Naive B cell (primary cell): ENCODE data around the gene IFIT1. TPM values are rescaled to one million over a fixed set of nuclear protein-coding genes. Genes with fewer than 3 reads are reported as not detected.
"Not testable (repeated sequence)": the region's sequence is repeated elsewhere in the genome, so short reads cannot be mapped to it uniquely, and the experiment has no call there.

Experiments
- ATAC-seq, 2 donors: fragments of 150-1000 bp; cut with Tn5 transposase; 2 replicates each; pipeline ENCODE4 v1.10.0; 2021; ENCODE audit warnings: low read depth in 2 of 2, mild to moderate bottlenecking in 2 of 2, moderate library complexity in 2 of 2
- DNase-seq: peaks from one replicate; pipeline ENCODE4 v3.0.0; 2022
- H3K27ac Mint-ChIP-seq, 6 donors: one replicate each; pipeline ENCODE4 v1.8.0; 2020 to 2022; ENCODE audit warnings: mild to moderate bottlenecking in 6 of 6, mixed read lengths in 6 of 6, moderate library complexity in 5 of 6, inconsistent platforms in 2 of 6
- H3K27me3 Mint-ChIP-seq, 3 donors: one replicate each; pipeline ENCODE4 v1.8.0; 2021 to 2022; ENCODE audit warnings: mixed read lengths in 3 of 3, mild to moderate bottlenecking in 1 of 3
- H3K36me3 Mint-ChIP-seq, 2 donors: one replicate each; pipeline ENCODE4 v1.8.0; 2020 to 2022; ENCODE audit warnings: mixed read lengths in 2 of 2, inconsistent platforms in 1 of 2, mild to moderate bottlenecking in 1 of 2
- H3K4me1 Mint-ChIP-seq, 3 donors: one replicate each; pipeline ENCODE4 v1.8.0; 2020 to 2022; ENCODE audit warnings: mixed read lengths in 3 of 3, inconsistent platforms in 1 of 3, mild to moderate bottlenecking in 1 of 3, moderate library complexity in 1 of 3
- H3K4me3 Mint-ChIP-seq, 8 donors: one replicate each; pipeline ENCODE4 v1.8.0; 2020 to 2022; ENCODE audit warnings: mild to moderate bottlenecking in 8 of 8, mixed read lengths in 8 of 8, moderate library complexity in 8 of 8, inconsistent platforms in 2 of 8
- H3K9me3 Mint-ChIP-seq, 7 donors: one replicate each; pipeline ENCODE4 v1.8.0; 2020 to 2022; ENCODE audit warnings: mixed read lengths in 7 of 7, mild to moderate bottlenecking in 5 of 7, inconsistent platforms in 2 of 7, moderate library complexity in 1 of 7
- polyA plus RNA-seq, 6 donors: library from polyadenylated mRNA; unstranded; fragments of 300-500 nt; fragmentation: Illumina TruSeq; gene quantifications; one replicate each; pipeline ENCODE4 v1.2.3, GENCODE V29; 2021; ENCODE audit warnings: low read depth in 6 of 6

The IFIT1 gene
- polyA plus RNA-seq, 6 donors from 2014 or later: 1.2 to 6.7 (median 3.1) TPM

GRCh38 chr10:89371079-89371478 lies 21.3 kb upstream of the IFIT1 start:
- no peak overlapping the region for H3K4me3 Mint-ChIP-seq

GRCh38 chr10:89371987-89372386 lies 20.4 kb upstream of the IFIT1 start:
- peaks cover 0 to 6% (median 0%) of the 10 kb centered on the region in 3 donors for H3K27me3 Mint-ChIP-seq
- no peak for DNase-seq
- no peaks in the 10 kb centered on the region for H3K36me3 Mint-ChIP-seq
- no peak overlapping the region for H3K27ac Mint-ChIP-seq
- no peak for ATAC-seq
- H3K9me3 Mint-ChIP-seq: peaks cover 0 to under 1% (median 0%) of the 10 kb centered on the region in 7 donors
- H3K4me1 Mint-ChIP-seq: peaks cover 0 to 9% (median 7%) of the 10 kb centered on the region in 3 donors
- no peak overlapping the region for H3K4me3 Mint-ChIP-seq

More at GRCh38 chr10:89371079-89371478, 21.3 kb upstream of the IFIT1 start:
- peaks cover 0 to 3% (median 0%) of the 10 kb centered on the region in 7 donors for H3K9me3 Mint-ChIP-seq
- H3K36me3 Mint-ChIP-seq: no peaks in the 10 kb centered on the region
- ATAC-seq: no peak
- peaks cover 0 to 6% (median 0%) of the 10 kb centered on the region in 3 donors for H3K27me3 Mint-ChIP-seq
- peaks cover 0 to 9% (median 7%) of the 10 kb centered on the region in 3 donors for H3K4me1 Mint-ChIP-seq
- no peak for DNase-seq
- no peak overlapping the region for H3K27ac Mint-ChIP-seq

- DNase-seq (no peak), ATAC-seq (no peak)
- H3K27ac Mint-ChIP-seq: no peak overlapping the region
- H3K36me3 Mint-ChIP-seq: no peaks in the 10 kb centered on the region
- no peak overlapping the region for H3K4me3 Mint-ChIP-seq
- H3K4me1 Mint-ChIP-seq: peaks cover 0 to 7% (median 5%) of the 10 kb centered on the region in 3 donors
- peaks cover 0 to 6% (median 0%) of the 10 kb centered on the region in 3 donors for H3K27me3 Mint-ChIP-seq
- no peaks in the 10 kb centered on the region for H3K9me3 Mint-ChIP-seq
These were observed 18.3 kb upstream of the IFIT1 start for GRCh38 chr10:89373916-89374711.

GRCh38 chr10:89374713-89375141 lies 17.7 kb upstream of the IFIT1 start:
- no peaks in the 10 kb centered on the region for H3K9me3 Mint-ChIP-seq
- peaks cover 0 to 3% (median 0%) of the 10 kb centered on the region in 3 donors for H3K4me1 Mint-ChIP-seq

GRCh38 chr10:89377705-89378637 lies 14.5 kb upstream of the IFIT1 start, which contains the start of gene IFIT1B:
TSS of gene IFIT1B (plus strand) at chr10:89378056. CDS start at chr10:89378136, 80 bp downstream.
- peaks cover 0 to 3% (median 0%) of the 10 kb centered on the region in 3 donors for H3K4me1 Mint-ChIP-seq
- peak within 1 kb of the TSS in 2 of 6 donors; percentile 4 to 47 for H3K27ac Mint-ChIP-seq
- ATAC-seq (no peak), DNase-seq (no peak)
- H3K27me3 Mint-ChIP-seq: no peaks in the 10 kb centered on the region
- H3K4me3 Mint-ChIP-seq: no peak within 1 kb of the TSS
- no peaks in the 10 kb centered on the region for H3K9me3 Mint-ChIP-seq
- H3K36me3 Mint-ChIP-seq: no peaks in the 10 kb centered on the region

More at GRCh38 chr10:89374713-89375141, 17.7 kb upstream of the IFIT1 start:
- DNase-seq (no peak), ATAC-seq (no peak)
- H3K27ac Mint-ChIP-seq: no peak overlapping the region
- no peaks in the 10 kb centered on the region for H3K36me3 Mint-ChIP-seq
- H3K4me3 Mint-ChIP-seq: no peak overlapping the region
- peaks cover 0 to 3% (median 0%) of the 10 kb centered on the region in 3 donors for H3K27me3 Mint-ChIP-seq

- Mint-ChIP-seq H3K4me1 (peaks cover 4 to 10% (median 7%) of the 10 kb centered on the region in 3 donors), H3K27me3 (no peaks in the 10 kb centered on the region), H3K36me3 (no peaks in the 10 kb centered on the region), H3K9me3 (no peaks in the 10 kb centered on the region), H3K4me3 (no peak overlapping the region), H3K27ac (no peak overlapping the region)
- DNase-seq: no peak
- no peak for ATAC-seq
These were observed 13.3 kb upstream of the IFIT1 start for GRCh38 chr10:89379103-89379502.

- no peak overlapping the region for H3K4me3 Mint-ChIP-seq
- H3K4me1 Mint-ChIP-seq: peaks cover 17 to 24% (median 19%) of the 10 kb centered on the region in 3 donors
- no peaks in the 10 kb centered on the region for H3K36me3 Mint-ChIP-seq
- no peak for DNase-seq
- no peaks in the 10 kb centered on the region for H3K27me3 Mint-ChIP-seq
- no peak overlapping the region for H3K27ac Mint-ChIP-seq
- no peak for ATAC-seq
- H3K9me3 Mint-ChIP-seq: no peaks in the 10 kb centered on the region
These were observed 9.7 kb upstream of the IFIT1 start for GRCh38 chr10:89382757-89383156.

- peak overlapping the region in 2 of 6 donors; percentile 18 to 34 for H3K27ac Mint-ChIP-seq
- no peaks in the 10 kb centered on the region for H3K27me3 Mint-ChIP-seq
- DNase-seq: peak; percentile 25
- peak overlapping the region in 5 of 8 donors; percentile 10 to 44 (median 16) for H3K4me3 Mint-ChIP-seq
- H3K4me1 Mint-ChIP-seq: peaks cover 17 to 24% (median 19%) of the 10 kb centered on the region in 3 donors
- no peaks in the 10 kb centered on the region for H3K36me3 Mint-ChIP-seq
- no peaks in the 10 kb centered on the region for H3K9me3 Mint-ChIP-seq
- peak; percentile 92 to 95 for ATAC-seq
These were observed 7.7 kb upstream of the IFIT1 start for GRCh38 chr10:89384474-89385340.

GRCh38 chr10:89388806-89389205 lies 3.6 kb upstream of the IFIT1 start:
- DNase-seq (no peak), ATAC-seq (no peak)
- H3K4me1 Mint-ChIP-seq: peaks cover 26 to 42% (median 29%) of the 10 kb centered on the region in 3 donors
- H3K4me3 Mint-ChIP-seq: peak overlapping the region in 1 of 8 donors; percentile 54
- no peaks in the 10 kb centered on the region for H3K36me3 Mint-ChIP-seq
- H3K27me3 Mint-ChIP-seq: no peaks in the 10 kb centered on the region
- no peaks in the 10 kb centered on the region for H3K9me3 Mint-ChIP-seq
- peak overlapping the region in 1 of 6 donors; percentile 38 for H3K27ac Mint-ChIP-seq

GRCh38 chr10:89389254-89389653 lies 3.2 kb upstream of the IFIT1 start:
- H3K27ac Mint-ChIP-seq: no peak overlapping the region
- DNase-seq: no peak
- H3K36me3 Mint-ChIP-seq: no peaks in the 10 kb centered on the region
- no peaks in the 10 kb centered on the region for H3K9me3 Mint-ChIP-seq
- no peak for ATAC-seq
- no peaks in the 10 kb centered on the region for H3K27me3 Mint-ChIP-seq
- H3K4me3 Mint-ChIP-seq: no peak overlapping the region
- peaks cover 22 to 38% (median 24%) of the 10 kb centered on the region in 3 donors for H3K4me1 Mint-ChIP-seq

GRCh38 chr10:89390476-89391225 lies 1.8 kb upstream of the IFIT1 start:
- Mint-ChIP-seq H3K27me3 (no peaks in the 10 kb centered on the region), H3K27ac (peak overlapping the region in 1 of 6 donors; percentile 90), H3K36me3 (no peaks in the 10 kb centered on the region), H3K4me1 (peaks cover 12 to 30% (median 13%) of the 10 kb centered on the region in 3 donors), H3K4me3 (peak overlapping the region in 5 of 8 donors; percentile 47 to 95 (median 64)), H3K9me3 (no peaks in the 10 kb centered on the region)
- ATAC-seq: no peak
- no peak for DNase-seq

GRCh38 chr10:89391226-89391576 lies 1.2 kb upstream of the IFIT1 start:
- Mint-ChIP-seq H3K4me3 (peak overlapping the region in 6 of 8 donors; percentile 47 to 95 (median 64)), H3K4me1 (peaks cover 12 to 28% (median 13%) of the 10 kb centered on the region in 3 donors)
- not testable (repeated sequence) for H3K27ac Mint-ChIP-seq, H3K9me3 Mint-ChIP-seq, DNase-seq, ATAC-seq, H3K27me3 Mint-ChIP-seq, H3K36me3 Mint-ChIP-seq
